ENCODE results near the gene ATF7IP2.
"Not testable (repeated sequence)": the region's sequence is repeated elsewhere in the genome, so short reads cannot be mapped to it uniquely, and the experiment has no call there.

Gene ATF7IP2

GRCh38 chr16:10402975-10403374 lies 17.1 kb downstream of the ATF7IP2 start:
- TF ChIP-seq, protein P1, sequence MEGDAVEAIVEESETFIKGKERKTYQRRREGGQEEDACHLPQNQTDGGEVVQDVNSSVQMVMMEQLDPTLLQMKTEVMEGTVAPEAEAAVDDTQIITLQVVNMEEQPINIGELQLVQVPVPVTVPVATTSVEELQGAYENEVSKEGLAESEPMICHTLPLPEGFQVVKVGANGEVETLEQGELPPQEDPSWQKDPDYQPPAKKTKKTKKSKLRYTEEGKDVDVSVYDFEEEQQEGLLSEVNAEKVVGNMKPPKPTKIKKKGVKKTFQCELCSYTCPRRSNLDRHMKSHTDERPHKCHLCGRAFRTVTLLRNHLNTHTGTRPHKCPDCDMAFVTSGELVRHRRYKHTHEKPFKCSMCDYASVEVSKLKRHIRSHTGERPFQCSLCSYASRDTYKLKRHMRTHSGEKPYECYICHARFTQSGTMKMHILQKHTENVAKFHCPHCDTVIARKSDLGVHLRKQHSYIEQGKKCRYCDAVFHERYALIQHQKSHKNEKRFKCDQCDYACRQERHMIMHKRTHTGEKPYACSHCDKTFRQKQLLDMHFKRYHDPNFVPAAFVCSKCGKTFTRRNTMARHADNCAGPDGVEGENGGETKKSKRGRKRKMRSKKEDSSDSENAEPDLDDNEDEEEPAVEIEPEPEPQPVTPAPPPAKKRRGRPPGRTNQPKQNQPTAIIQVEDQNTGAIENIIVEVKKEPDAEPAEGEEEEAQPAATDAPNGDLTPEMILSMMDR (IDR thresholded peaks at IDR 0.05; ENCODE audit: low read depth, low read length, missing control alignments) = no peak
- DNase-seq (ENCODE audit: extremely low read depth, low read depth) = no peak
- no peak overlapping the region for H3K4me3 ChIP-seq (replicated peaks; ENCODE audit: low read depth, low read length)

- H3K4me3 ChIP-seq (replicated peaks; ENCODE audit: low read depth, low read length) = no peak overlapping the region
- DNase-seq (ENCODE audit: extremely low read depth, low read depth) = no peak
- TF ChIP-seq, protein P1 (IDR thresholded peaks at IDR 0.05; ENCODE audit: low read depth, low read length, missing control alignments) = no peak
Observed at GRCh38 chr16:10405386-10405939, 19.6 kb downstream of the ATF7IP2 start.

DNA sequence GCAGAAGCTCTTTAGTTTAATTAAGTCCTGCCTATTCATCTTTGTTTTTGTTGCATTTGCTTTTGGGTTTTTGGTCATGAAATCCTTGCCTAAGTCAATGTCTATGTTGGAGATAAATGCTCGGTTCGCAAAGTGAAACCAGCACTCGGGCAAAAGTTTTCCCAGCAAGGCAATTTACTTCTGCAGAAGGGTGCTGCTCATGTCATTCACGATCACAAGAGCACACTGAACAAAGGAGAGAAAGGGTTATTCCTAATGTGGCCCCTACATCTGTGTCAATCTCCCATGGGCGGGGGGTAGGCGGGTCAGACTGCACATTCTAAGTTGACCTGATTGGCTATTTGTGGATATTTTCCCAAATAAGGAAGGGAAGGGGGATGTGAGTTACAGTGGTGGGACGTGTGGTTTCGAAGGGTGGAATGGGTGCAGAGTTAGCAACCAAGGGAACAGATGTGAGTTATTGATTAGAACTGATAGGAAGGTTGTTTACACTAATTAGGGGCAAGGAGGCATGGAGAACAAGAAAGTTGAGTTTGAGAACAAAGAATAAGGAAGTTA lies 23.0 kb downstream of the ATF7IP2 start:
- TF ChIP-seq, protein P1 (IDR thresholded peaks at IDR 0.05; ENCODE audit: low read depth, low read length, missing control alignments) = no peak
- DNase-seq (ENCODE audit: extremely low read depth, low read depth) = no peak

DNA sequence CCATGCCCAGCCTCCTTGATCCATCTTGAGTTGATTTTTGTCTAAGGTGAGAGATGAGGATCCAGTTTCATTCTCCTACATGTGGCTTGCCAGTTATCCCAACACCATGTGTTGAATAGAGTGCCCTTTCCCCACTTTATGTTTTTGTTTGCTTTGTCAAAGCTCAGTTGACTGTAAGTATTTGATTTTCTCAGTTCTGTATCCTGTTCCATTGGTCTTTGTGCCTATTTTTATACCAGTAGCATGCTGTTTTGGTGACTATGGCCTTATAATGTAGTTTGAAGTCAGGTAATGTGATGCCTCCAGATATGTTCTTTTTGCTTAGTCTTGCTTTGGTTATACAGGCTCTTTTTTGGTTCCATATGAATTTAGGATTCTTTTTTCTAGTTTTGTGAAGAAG lies 23.9 kb downstream of the ATF7IP2 start:
- DNase-seq (ENCODE audit: extremely low read depth, low read depth); H3K4me3 ChIP-seq (replicated peaks; ENCODE audit: low read depth, low read length): not testable (repeated sequence)

More for the DNA sequence above, 23.0 kb downstream of the ATF7IP2 start:
- H3K4me3 ChIP-seq (replicated peaks; ENCODE audit: low read depth, low read length) = no peak overlapping the region

GRCh38 chr16:10410469-10410868 lies 24.6 kb downstream of the ATF7IP2 start:
- TF ChIP-seq, protein P1 (IDR thresholded peaks at IDR 0.05; ENCODE audit: low read depth, low read length, missing control alignments) = no peak
- H3K4me3 ChIP-seq (replicated peaks; ENCODE audit: low read depth, low read length) = no peak overlapping the region
- DNase-seq (ENCODE audit: extremely low read depth, low read depth) = no peak

DNA sequence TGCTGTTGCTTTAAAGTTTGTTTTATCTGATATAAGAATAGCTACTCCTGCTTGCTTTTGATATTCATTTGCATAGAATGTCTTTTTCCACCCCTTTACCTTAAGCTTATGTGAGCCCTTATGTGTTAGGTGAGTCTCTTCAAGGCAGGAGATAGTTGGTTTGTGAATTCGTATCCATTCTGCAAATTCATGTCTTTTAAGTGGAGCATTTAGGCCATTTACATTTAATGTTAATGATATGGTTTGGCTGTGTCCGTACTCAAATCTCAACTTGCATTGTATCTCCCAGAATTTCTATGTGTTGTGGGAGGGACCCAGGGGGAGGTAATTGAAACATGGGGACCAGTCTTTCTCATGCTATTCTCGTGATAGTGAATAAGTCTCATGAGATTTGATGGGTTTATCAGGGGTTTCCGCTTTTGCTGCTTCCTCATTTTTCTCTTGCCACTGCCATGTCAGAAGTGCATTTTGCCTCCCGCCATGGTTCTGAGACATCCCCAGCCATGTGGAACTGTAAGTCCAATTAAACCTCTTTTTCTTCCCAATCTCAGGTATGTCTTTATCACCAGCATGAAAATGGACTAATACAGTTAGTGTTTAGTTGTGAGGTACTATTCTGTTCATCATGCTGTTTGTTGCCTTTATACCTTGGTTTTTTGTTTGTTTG lies 27.2 kb downstream of the ATF7IP2 start:
- DNase-seq (ENCODE audit: extremely low read depth, low read depth) = no peak
- H3K4me3 ChIP-seq (replicated peaks; ENCODE audit: low read depth, low read length) = no peak overlapping the region
- TF ChIP-seq, protein P1 (IDR thresholded peaks at IDR 0.05; ENCODE audit: low read depth, low read length, missing control alignments) = no peak

DNA sequence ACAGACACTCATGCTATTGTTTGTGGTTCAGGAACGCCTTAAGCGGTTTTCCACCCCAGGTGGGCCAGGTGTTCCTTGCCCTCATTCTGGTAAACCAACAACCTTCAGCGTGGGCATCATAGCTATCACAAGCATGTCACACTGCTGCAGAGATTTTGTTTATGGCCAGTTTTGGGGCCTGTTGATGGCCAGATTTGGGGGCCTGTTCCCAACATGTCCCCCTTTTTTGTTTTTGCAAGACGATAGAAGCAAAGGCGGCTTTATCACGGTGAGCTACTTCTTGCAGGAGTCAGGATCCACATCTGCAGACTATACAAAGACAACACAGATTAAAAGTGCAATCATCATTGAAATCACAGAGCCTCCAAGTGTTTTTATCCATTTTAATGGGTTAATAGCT lies 32.3 kb downstream of the ATF7IP2 start:
- DNase-seq (ENCODE audit: extremely low read depth, low read depth); H3K4me3 ChIP-seq (replicated peaks; ENCODE audit: low read depth, low read length): not testable (repeated sequence)

- no peak for DNase-seq (ENCODE audit: extremely low read depth, low read depth)
- TF ChIP-seq, protein P1 (IDR thresholded peaks at IDR 0.05; ENCODE audit: low read depth, low read length, missing control alignments) = no peak
Observed at GRCh38 chr16:10419701-10420100, 33.8 kb downstream of the ATF7IP2 start.

More at GRCh38 chr16:10419701-10420100, 33.8 kb downstream of the ATF7IP2 start:
- no peak overlapping the region for H3K4me3 ChIP-seq (replicated peaks; ENCODE audit: low read depth, low read length)

All from HFF-Myc (cell line).